SH-SY5Y (cell line): ENCODE measurements around the gene SLC8A1.

Source experiments
- GATA2 ChIP-seq: IDR thresholded peaks from 2 replicates; pipeline ENCODE4 v1.6.1; 2011; ENCODE audit warnings: mild to moderate bottlenecking, low read depth, low read length
- GATA3 ChIP-seq: IDR thresholded peaks from 2 replicates; pipeline ENCODE4 v1.6.1; 2011; ENCODE audit warnings: low read depth, mild to moderate bottlenecking, low read length, moderate library complexity

GRCh38 chr2:40373111-40373510, 78.8 kb downstream of the SLC8A1 start:
- TF ChIP-seq GATA2 = no peak
- no peak for TF ChIP-seq GATA3
